ENCODE data around the gene GSE1.

DNA sequence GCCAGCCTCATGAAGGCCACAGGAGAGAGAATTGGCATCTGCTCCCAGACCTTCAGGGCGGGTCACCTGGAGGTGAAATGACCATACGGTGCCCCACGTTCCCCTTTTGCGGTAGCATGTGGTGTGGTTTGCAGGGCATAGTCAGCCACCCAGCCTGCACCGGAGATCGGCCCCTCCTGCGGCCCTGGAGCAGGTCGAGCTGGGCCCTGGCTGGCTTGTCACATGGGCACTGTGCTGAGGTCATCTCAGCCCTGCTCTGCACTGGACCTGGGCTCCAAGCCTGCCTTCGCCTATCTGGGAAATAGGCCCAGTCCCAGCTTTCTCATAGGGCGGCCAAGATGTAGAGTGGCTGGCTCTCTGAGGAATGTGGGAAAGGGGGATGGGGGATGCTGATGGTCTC is 16.2 kb downstream of the GSE1 start:
- TF ChIP-seq, protein P1, sequence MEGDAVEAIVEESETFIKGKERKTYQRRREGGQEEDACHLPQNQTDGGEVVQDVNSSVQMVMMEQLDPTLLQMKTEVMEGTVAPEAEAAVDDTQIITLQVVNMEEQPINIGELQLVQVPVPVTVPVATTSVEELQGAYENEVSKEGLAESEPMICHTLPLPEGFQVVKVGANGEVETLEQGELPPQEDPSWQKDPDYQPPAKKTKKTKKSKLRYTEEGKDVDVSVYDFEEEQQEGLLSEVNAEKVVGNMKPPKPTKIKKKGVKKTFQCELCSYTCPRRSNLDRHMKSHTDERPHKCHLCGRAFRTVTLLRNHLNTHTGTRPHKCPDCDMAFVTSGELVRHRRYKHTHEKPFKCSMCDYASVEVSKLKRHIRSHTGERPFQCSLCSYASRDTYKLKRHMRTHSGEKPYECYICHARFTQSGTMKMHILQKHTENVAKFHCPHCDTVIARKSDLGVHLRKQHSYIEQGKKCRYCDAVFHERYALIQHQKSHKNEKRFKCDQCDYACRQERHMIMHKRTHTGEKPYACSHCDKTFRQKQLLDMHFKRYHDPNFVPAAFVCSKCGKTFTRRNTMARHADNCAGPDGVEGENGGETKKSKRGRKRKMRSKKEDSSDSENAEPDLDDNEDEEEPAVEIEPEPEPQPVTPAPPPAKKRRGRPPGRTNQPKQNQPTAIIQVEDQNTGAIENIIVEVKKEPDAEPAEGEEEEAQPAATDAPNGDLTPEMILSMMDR (conservative IDR thresholded peaks at IDR 0.05 in 1 of 2, IDR thresholded peaks at IDR 0.05 in 1 of 2; ENCODE audit: extremely low read depth in 1 of 2, insufficient read depth in 1 of 2, low read depth in 1 of 2, low read length in 2 of 2) = no peak
- no peak for TF ChIP-seq EZH2 (IDR thresholded peaks at IDR 0.05; ENCODE audit: borderline replicate concordance, low read length)

Measured in mammary epithelial cell (primary cell).